HG03439 (cell line): ENCODE data around the gene DUS2.
"Not testable (repeated sequence)": the region's sequence is repeated elsewhere in the genome, so short reads cannot be mapped to it uniquely, and the experiment has no call there.

Experiments
- ATAC-seq: cut with Tn5 transposase; IDR thresholded peaks from one replicate; pipeline ENCODE4 v1.9.1; 2021; ENCODE audit warnings: mild to moderate bottlenecking, moderate library complexity; ENCODE audit not compliant: unreplicated experiment

The DUS2 gene

DNA sequence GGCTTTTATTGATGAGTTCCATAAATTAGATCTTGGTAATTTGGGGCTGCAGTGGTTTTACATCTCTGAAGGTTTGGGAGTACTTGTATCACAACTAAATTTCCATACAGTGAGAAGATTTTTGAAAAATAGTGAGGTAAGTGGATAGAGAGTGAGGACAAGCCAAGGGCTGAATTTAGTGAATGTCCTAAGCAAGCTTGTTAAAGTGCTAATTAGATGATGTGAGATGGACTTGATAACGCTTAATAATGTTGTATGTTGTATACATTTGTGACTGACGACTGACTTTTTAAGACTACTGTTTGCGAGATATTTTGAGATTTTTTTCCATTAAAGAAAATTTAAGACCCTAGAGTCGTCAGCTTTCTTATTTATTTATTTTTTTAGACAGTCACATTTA is 66.0 kb downstream of the DUS2 start:
- ATAC-seq: no peak

DNA sequence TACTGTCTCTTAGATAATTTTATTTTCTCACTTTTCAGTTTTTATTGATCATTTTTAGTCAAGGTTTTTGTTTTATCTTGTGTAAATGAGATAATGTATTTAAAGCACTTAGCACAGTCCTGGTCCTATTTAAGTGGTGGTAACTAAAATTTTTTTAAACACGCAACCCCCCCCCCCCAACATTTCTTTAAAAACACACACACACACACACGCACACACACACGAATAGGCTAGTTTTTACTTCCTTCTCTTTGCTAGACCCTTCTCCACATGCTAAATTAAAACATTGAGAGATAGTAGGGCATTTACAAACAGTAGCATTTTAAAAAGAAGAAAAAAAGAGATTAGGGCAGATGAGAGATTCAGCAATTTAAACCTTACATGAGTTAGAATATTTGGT is 67.0 kb downstream of the DUS2 start:
- ATAC-seq: no peak

DNA sequence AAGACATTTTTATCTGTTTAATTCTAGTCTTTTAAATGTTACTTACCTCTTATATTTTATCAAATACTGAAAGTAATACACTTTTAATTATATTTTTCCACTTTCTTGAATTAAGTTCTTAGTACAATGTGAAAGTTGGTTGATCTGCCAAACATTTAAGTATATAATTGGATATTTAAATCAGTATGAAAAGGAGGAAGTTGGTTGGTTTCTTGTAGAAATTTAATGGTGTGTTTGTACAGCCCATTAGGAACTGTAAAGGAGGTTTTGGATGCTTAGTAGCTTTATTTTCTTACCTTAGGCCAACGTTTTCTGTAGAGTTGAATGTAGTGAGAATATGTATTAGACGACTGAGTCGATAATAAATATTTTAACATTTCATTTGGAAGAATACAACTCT is 67.4 kb downstream of the DUS2 start:
- ATAC-seq: no peak

DNA sequence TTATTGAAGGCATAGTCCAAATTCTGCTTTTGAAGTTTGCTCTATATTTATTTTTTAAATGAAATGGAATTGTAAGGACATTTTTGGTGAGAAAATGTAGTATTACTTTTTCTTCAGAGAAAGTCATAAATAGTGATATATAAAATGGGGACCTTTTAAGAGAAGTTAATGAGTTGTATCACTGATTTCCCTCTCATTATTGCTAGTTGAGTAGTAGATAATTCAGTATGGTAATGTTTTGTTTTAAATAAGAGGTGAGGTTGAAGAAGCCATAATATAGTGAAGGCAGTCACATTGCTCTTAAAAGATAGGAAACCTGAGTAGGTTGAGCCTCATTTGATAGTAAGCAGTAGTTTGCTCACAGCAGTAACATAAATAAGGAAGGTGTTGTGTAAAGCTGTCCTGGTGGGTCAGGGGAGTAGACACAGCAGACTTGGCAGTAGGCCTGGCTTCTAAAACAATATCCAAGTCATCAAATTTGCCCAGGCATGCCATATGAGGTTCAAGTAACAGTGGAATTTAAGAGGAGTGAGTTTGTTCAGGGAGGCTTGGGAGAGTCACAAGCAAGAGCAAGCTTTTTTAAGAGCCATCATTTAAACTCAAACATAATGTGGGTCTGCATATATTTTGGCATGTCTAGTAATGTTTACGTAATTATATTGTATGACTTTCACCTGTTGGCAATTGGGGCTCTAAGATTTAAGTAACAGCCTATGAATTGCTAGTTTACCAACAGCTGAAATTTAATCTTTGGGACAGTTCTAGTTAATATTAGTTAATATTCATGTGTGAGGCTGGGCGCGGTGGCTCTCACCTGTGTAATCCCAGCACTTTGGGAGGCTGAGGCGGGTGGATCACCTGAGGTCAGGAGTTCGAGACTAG is 68.5 kb downstream of the DUS2 start:
- ATAC-seq: no peak

DNA sequence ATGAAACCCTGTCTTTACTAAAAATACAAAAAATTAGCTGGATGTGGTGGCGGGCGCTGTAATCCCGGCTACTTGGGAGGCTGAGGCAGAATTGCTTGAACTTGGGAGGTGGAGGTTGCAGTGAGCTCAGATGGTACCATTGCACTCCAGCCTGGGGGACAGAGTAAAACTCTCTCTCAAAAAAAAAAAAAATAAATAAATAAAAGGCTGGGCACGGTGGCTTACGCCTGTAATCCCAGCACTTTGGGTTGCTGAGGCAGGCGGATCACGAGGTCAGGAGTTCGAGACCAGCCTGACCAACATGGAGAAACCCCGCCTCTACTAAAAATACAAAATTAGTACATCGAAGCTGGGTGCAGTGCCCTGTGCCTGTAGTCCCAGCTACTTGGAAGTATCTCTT is 69.2 kb downstream of the DUS2 start:
- not testable (repeated sequence) for ATAC-seq

DNA sequence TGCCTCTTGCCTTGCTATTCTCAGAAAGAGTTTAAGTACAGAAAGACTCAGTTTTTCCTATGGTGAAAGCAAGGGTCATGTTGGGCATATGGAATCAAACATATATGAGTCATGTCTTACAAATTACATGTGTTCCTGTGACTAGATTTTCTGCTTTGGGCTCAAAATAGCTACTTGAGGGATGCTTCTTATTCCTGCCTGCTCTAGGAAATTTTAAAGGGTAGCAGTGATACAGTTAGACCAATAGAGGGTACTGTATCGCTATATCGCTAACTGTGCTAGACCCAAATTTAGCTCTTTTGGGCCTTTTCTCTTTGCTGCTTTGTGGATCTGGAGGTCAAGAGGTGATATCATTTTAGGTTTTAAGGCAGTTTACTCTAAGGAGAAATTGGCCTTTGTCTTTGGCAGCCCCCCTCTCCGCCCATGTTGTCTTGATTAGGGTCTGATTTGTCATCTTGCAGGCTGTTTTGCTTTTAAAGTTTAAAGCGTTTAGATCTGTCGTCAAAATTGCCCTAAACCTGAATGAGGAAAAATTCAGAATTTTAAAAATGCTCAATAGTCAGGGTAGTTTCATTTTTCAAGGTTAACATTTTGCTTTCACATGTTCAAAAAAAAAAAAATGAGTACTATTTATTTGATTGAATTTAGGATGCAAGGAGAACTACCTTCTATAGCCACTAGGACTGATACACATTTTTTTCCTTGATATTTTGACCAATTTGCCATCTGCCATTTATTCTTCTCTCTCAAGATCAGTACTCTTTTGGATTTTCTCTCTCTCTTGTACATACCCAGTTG is 70.9 kb downstream of the DUS2 start:
- no peak for ATAC-seq

DNA sequence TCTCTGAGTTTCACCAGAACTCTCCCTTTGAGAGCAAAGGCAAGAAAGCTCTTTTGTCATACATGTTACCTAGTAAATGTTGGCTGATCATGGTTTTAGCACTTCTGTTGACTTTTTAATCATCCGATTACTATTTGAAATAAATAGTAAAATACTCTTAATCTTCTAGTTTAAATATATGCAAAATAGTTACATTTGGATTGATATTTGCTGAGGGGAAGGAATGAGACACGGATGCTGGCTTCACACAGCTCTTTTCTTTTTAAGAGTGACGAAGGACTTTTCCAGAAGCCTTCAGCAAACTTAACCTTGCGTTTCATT is 71.5 kb downstream of the DUS2 start:
- no peak for ATAC-seq

DNA sequence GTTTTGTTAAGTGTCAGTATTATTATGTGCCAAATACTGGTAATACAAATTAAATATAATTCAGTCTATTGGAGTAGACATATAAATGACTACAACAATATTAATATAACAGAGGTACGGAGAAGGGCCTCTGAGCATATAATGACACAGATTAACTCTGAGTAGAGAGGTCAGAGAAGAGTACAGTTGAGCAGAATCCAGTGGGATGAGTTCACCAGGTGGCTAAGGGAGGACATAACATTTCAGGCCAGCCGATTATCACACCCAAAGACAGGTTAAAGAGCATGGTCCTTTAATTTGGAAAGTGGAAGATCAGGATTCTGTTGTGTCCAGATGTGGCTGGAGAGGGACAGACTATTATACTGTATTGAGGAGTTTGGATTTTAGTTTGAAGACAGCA is 73.4 kb downstream of the DUS2 start:
- ATAC-seq: no peak

DNA sequence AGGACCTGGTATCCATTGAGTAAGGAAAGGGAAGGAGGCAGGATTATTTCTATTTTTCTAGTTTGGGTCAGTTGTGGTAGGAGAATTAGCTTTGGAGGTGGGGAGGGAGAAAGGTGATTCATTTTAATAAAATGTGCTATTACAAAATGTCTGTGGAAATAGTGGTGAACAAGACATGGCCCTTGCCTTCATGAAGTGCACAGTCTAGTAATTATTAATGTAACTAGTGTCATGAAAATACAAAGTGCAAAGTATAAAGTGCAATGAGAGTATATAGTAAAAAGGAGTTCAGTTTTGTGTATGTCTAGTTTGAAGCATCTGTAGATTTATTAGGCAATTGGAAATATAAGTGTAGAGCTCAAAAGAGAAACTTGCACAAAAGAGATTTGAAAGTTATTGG is 74.0 kb downstream of the DUS2 start:
- ATAC-seq: no peak

DNA sequence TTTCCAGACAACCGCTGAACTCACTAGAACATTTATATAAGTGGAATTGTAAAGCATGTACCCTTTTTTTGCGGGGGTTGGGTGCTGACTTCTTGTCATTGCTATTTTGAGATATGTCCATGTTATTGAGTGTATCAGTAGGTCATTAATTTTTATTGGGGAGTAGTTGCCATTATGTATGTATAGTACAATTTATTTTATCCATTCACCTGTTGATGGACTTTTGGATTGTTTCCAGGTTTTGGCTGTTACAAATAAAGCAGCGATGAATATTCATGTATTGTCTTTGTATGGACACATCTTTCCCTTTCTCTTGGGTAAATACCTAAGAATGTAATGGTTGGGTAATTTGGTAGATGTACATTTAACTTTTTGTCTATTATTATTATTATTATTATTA is 74.8 kb downstream of the DUS2 start:
- no peak for ATAC-seq

DNA sequence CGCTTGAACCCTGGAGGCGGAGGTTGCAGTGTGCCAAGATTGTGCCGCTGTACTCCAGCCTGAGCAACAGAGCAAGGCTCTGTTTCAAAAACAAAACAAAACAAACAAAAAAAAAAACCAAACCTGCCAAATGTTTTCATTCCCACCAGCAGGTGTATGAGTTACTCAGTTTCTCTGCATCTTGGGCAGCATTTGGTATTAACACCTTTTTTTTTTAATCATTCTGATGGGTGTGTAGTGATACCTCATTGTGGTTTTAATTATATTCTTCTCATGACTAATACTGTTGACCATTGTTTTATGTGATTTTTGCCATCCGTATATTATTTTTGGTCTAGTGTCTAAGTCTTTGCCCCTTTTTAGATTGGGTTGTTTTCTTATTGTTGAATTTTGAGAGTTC is 77.4 kb downstream of the DUS2 start:
- ATAC-seq: no peak

DNA sequence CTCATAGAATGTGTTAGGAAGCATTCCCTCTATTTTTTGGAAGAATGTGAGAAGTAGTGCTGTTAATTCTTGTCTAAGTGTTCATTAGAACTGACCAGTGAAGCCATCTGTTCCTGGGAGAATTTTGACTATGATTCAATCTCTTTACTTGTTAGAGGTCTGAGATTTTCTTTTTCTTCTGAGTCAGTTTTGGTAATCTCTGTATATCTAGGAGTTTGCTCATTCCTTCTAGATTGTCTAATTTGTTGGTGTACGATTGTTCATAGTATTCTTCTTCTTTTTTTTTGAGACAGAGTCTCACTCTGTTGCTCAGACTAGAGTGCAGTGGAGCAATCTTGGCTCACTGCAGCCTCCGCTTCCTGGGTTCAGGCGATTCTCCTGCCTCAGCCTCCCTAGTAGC is 82.5 kb downstream of the DUS2 start:
- no peak for ATAC-seq

DNA sequence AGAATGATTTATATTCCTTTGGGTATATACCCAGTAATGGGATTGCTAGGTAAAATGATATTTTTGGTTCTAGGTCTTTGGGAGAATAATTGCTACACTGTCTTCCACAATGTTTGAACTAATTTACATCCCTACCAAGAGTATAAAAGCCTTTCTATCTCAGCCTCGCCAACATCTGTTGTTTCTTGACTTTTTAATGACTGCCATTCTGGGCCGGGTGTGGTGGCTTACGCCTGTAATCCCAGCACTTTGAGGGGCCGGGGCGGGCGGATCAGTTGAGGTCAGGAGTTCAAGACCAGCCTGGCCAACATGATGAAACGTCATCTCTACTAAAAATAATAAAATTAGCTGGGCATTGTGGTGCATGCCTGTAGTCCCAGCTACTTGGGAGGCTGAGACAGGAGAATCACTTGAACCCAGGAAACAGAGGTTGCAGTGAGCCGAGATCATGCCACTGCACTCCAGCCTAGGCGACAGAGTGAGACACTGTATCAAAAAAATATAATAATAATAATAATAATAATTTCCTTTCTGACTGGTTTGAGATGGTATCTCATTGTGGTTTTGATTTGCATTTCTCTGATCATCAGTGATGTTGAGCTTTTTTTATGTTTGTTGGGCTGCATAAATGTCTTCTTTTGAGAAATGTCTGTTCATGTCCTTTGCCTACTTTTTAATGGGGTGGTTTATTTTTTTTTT is 84.3 kb downstream of the DUS2 start:
- not testable (repeated sequence) for ATAC-seq

DNA sequence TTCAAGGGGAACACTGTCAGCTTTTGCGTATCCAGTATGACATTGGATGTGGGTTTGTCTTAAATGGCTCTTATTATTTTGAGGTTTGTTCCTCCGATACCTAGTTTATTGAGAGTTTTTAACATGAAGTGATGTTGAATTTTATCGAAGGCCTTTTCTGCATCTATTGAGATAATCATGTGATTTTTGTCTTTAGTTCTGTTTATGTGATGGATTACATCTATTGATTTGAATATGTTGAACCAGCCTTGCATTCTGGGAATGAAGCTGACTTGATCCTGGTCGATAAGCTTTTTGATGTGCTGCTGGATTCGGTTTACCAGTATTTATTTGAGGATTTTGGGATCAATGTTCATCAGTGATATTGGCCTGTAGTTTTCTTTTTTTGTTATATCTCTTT is 86.1 kb downstream of the DUS2 start:
- not testable (repeated sequence) for ATAC-seq

DNA sequence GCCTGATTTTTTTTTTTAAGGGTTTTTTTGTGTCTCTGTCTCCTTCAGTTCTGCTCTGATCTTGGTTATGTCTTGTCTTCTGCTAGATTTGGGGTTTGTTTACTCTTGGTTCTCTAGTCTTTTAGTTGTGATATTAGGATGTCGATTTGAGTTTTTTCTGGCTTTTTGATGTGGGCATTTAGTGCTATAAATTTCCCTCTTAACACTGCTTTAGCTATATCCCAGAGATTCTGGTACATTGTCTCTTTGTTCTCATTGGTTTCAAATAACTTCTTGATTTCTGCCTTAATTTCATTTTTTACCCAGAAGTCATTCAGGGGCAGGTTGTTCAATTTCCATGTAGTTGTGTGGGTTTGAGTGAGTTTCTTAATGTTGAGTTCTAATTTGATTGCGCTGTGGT is 87.5 kb downstream of the DUS2 start:
- not testable (repeated sequence) for ATAC-seq

DNA sequence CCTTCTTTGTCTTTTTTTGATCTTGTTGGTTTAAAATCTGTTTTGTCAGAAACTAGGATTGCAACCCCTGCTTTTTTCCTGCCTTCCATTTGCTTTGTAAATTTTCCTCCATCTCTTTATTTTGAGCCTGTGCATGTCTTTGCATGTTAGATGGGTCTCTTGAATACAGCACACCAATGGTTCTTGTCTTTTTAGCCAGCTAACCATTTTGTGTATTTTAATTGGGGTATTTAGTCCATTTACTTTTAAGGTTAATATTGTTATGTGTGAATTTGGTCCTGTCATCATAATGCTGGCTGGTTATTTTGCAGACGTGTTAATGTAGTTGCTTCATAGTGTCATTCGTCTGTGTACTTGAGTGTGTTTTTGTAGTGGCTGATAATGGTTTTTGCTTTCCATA is 88.3 kb downstream of the DUS2 start:
- ATAC-seq: no peak

DNA sequence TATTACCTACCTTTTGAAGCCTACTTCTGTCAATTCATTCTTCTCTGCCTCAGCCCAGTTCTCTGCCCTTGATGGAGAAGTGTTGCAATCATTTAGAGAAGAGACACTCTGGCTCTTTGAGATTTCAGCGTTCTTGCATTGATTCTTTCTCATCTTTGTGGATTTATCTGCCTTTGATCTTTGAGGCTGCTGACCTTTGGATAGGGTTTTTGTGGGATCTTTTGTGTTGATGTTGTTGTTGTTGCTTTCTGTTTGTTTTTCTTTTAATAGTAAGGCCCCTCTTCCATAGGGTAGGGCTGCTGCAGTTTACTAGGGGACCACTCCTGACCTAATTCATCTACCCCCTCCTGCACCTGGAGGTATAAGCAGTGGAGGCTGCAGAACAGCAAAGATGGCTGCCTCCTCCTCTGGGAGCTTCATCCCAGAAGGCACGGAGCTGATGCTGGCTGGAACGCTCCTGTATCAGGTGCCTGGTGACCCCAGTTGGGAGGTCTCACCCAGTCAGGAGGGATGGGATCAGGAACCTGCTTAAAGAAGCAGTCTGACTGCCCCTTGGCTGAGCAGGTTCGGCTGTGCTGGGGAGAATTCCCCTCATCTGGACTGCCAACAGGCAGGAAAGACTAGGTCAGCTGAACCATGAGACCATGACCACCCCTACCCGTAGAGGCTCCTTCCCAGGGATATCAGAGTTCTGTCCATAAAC is 90.1 kb downstream of the DUS2 start:
- ATAC-seq: no peak

DNA sequence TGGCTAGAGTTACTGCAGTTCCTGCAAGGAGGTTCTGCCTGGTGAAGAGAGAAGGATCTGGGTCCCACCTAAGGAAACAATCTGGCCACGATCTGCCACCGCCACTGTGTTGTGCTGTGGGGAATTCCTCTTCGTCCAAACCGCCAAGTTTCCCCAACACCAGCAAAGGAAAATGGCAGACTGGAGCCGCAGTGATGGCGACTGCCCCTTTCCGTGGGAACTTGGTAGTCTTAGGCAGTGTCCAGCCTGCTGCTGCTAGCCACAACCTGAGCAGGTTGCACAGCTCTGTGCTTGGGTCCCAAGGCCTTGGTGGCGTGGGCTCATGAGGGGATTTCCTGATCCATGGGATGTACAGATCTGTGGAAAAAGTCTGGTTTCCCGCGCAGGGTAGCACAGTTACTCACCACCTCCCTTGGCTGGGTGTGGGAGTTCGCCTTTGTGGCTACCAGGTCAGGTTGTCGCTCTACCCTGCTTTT is 90.7 kb downstream of the DUS2 start:
- no peak for ATAC-seq

DNA sequence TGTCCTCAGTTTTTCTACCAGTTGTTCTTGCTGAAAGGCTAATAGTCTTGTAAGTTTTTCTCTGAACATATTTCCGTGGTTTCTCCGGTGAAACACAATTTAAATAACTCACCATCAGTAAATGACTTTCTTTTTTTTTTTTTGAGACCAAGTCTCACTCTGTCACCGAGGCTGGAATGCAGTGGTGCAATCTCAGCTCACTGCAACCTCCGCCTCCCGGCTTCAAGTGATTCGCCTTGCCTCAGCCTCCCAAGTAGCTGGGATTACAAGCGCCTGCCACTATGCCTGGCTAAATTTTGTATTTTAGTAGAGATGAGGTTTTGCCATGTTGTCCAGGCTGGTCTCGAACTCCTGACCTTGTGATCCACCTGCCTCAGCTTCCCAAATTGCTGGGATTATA is 91.9 kb downstream of the DUS2 start:
- ATAC-seq: not testable (repeated sequence)

DNA sequence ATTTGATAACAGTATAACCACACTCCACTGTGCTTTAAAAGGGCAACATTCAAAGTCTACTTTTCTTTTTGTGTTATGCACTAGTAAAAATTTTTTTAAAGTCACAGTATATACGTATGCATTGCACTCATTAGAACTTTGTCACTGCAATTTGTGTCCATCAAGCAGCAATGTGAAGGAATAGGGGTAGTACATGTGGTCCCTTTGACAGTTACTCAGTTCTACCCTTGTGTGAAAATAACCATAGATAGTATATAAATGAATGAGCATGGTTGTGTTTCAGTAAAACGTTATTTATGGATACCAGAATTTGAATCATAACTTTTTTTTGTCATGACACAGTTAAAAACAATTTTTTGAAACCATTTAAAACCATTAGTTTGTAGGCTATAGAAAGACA is 92.8 kb downstream of the DUS2 start:
- no peak for ATAC-seq

DNA sequence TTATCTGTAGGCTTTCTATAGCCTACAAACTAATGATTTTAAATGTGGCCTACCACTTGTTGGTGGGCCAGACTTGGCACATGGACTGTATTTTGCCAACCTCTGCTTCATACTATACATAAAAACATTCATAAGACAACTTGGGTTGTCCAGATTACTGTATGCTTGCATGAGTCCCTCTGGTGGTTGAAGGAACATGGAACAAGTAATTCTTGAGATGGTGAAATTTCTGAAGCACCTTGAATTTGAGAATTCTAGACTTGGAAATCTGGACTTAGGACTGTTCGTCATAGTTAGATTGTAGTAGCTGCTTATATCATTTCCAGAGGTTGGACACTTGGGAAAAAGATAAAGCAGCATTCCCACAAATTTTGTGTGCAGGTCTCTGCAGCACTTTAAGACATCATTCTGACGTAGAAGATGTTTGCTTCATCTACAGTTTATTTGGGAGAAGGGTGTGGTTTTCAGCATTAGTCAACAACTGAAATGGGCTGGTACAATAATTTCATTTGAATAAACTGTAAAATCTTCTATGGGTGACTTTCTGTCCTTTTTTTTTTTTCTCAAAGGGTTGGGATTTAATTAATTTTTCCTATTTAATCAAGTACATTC is 93.3 kb downstream of the DUS2 start:
- ATAC-seq: no peak
